B cell (primary cell): ENCODE results near the gene MAN2A2. TPM values are rescaled to one million over a fixed set of nuclear protein-coding genes. Genes with fewer than 3 reads are reported as not detected.

ENCODE experiments used
- ATAC-seq: fragments of 200-7000 bp; cut with Tn5 transposase; one replicate; pipeline ENCODE4 v1.10.0; 2021; ENCODE audit warnings: low read depth, mild to moderate bottlenecking, moderate number of reproducible peaks, moderate library complexity
- CTCF ChIA-PET: fragments of 350-600 bp; sonication (Branson Sonifier 250); formaldehyde crosslinking; loops from one replicate; lab custom pipeline; 2021; ENCODE audit warnings: antibody characterized with exemption, inconsistent platforms; lab: Charles Lee
- POLR2A ChIA-PET: fragments of 350-600 bp; sonication (Branson Sonifier 250); formaldehyde crosslinking; loops from one replicate; lab custom pipeline; 2021; ENCODE audit warnings: antibody characterized with exemption; lab: Charles Lee
- DNase-seq: peaks from one replicate; pipeline ENCODE4 v3.0.0; 2013
- H2AFZ ChIP-seq: 2 replicates; pipeline ENCODE4 v1.6.1; 2012; ENCODE audit warnings: mild to moderate bottlenecking, low read depth, low read length; ENCODE audit not compliant: insufficient read depth, poor library complexity, severe bottlenecking
- H3K27ac ChIP-seq, 2 donors: 1 replicate in 1 of 2; 2 replicates in 1 of 2; pipeline ENCODE4 v1.5.1; 2012 to 2013; ENCODE audit warnings: low read length in 2 of 2, mild to moderate bottlenecking in 2 of 2, moderate library complexity in 1 of 2
- H3K27me3 ChIP-seq, 4 experiments: fragments of 200-600 bp in 1 of 4; sonication (generic) in 1 of 4; replicated peaks in 1 of 4; 1 replicate in 2 of 4; 2 replicates in 2 of 4; pipeline versions ENCODE4 v1.6.1 to v1.7.0; 2013 to 2016; ENCODE audit warnings: low read length in 3 of 4, mild to moderate bottlenecking in 2 of 4, mixed read lengths in 1 of 4, moderate library complexity in 1 of 4; ENCODE audit not compliant: insufficient read depth in 4 of 4, control insufficient read depth in 3 of 4; ENCODE audit errors: control extremely low read depth in 1 of 4
- H3K36me3 ChIP-seq, 2 experiments: replicated peaks in 1 of 2; 1 replicate in 1 of 2; 2 replicates in 1 of 2; pipeline versions ENCODE4 v1.6.1 to v1.7.1; 2013; ENCODE audit warnings: low read length in 1 of 2; ENCODE audit not compliant: insufficient read depth in 2 of 2, control insufficient read depth in 1 of 2; ENCODE audit errors: control extremely low read depth in 1 of 2, extremely low read depth in 1 of 2
- H3K4me1 ChIP-seq, 2 donors: fragments of 200-600 bp in 1 of 2; sonication (generic) in 1 of 2; 1 replicate in 1 of 2; 2 replicates in 1 of 2; pipeline versions ENCODE4 v1.5.1 to v1.6.1; 2013 to 2017; ENCODE audit warnings: low read length in 2 of 2; ENCODE audit not compliant: control insufficient read depth in 2 of 2, insufficient read depth in 2 of 2
- H3K4me2 ChIP-seq: replicated peaks from 2 replicates; pipeline ENCODE3; 2012; ENCODE audit warnings: mild to moderate bottlenecking, low read depth, low read length; ENCODE audit not compliant: poor library complexity, severe bottlenecking
- H3K4me3 ChIP-seq, 5 experiments: fragments of 200-600 bp in 1 of 5; sonication (generic) in 1 of 5; 1 replicate in 3 of 5; 2 replicates in 2 of 5; pipeline versions ENCODE4 v1.5.1 to v1.7.0; 2011 to 2016; ENCODE audit warnings: low read length in 4 of 5, mild to moderate bottlenecking in 4 of 5, low read depth in 2 of 5, control low read depth in 1 of 5, moderate library complexity in 1 of 5; ENCODE audit not compliant: insufficient read depth in 1 of 5; ENCODE audit errors: control extremely low read depth in 1 of 5, extremely low read depth in 1 of 5
- H3K79me2 ChIP-seq: fragments of 200-600 bp; sonication (generic); one replicate; pipeline ENCODE4 v1.6.0; 2016; ENCODE audit warnings: low read length; ENCODE audit not compliant: control insufficient read depth, insufficient read depth
- H3K9ac ChIP-seq: fragments of 200-600 bp; sonication (generic); 2 replicates; pipeline ENCODE4 v1.6.1; 2017; ENCODE audit warnings: mild to moderate bottlenecking, low read length, moderate library complexity
- H3K9me3 ChIP-seq, 3 donors: one replicate each; pipeline versions ENCODE4 v1.6.1 to v1.7.1; 2013; ENCODE audit warnings: low read length in 2 of 3; ENCODE audit not compliant: control insufficient read depth in 2 of 3, insufficient read depth in 1 of 3; ENCODE audit errors: control extremely low read depth in 1 of 3
- H4K20me1 ChIP-seq: 2 replicates; pipeline ENCODE4 v1.6.0; 2012; ENCODE audit warnings: mild to moderate bottlenecking, low read length; ENCODE audit not compliant: insufficient read depth, control insufficient read depth, poor library complexity, severe bottlenecking
- H3K27ac Mint-ChIP-seq: one replicate; pipeline ENCODE4 v1.8.0; 2021; ENCODE audit warnings: mixed read lengths
- H3K27me3 Mint-ChIP-seq: one replicate; pipeline ENCODE4 v1.8.0; 2021; ENCODE audit warnings: mixed read lengths
- H3K4me1 Mint-ChIP-seq: one replicate; pipeline ENCODE4 v1.8.0; 2021; ENCODE audit warnings: mixed read lengths
- H3K4me3 Mint-ChIP-seq: one replicate; pipeline ENCODE4 v1.8.0; 2021; ENCODE audit warnings: mixed read lengths
- H3K9me3 Mint-ChIP-seq: one replicate; pipeline ENCODE4 v1.8.0; 2022; ENCODE audit warnings: mixed read lengths; ENCODE audit not compliant: insufficient read depth
- CTCF ChIP-seq: fragments of 200-600 bp; IDR thresholded peaks from one replicate; pipeline ENCODE4 v1.8.0; 2022; ENCODE audit warnings: antibody characterized with exemption, mild to moderate bottlenecking
- EZH2 ChIP-seq: IDR thresholded peaks from 2 replicates; pipeline ENCODE4 v1.6.1; 2012; ENCODE audit warnings: borderline replicate concordance, low read depth, mild to moderate bottlenecking, moderate library complexity, low read length; ENCODE audit not compliant: insufficient read depth, poor library complexity, severe bottlenecking
- WGBS: methylation state at CpG from one replicate; pipeline ENCODE4 v1.1.5; 2013; ENCODE audit warnings: missing lambda C conversion rate; ENCODE audit not compliant: insufficient coverage; 5-methylcytosine and 5-hydroxymethylcytosine counted together
- intact Hi-C: fragments of 100-400 bp; cut with micrococcal nuclease; formaldehyde crosslinking; loops from one replicate; pipeline ENCODE4 v1.10.0; 2022
- polyA plus RNA-seq: library from polyadenylated mRNA; depleted of rRNA; stranded (reverse); fragments of >200 nt; gene quantifications from 2 replicates; pipeline ENCODE4 v1.2.3, GENCODE V29; 2012
- total RNA-seq, 2 donors: library from RNA; stranded (reverse); fragments of 120-200 nt in 1 of 2; gene quantifications; 1 replicate in 1 of 2; 2 replicates in 1 of 2; pipeline versions ENCODE4 v1.2.3 to v1.2.4, GENCODE V29; 2013 to 2022

Gene MAN2A2
- total and polyA plus RNA-seq, 2 donors (not counting 1 experiment from before 2014, with no cell fraction given), result 180 to 234 TPM

DNA sequence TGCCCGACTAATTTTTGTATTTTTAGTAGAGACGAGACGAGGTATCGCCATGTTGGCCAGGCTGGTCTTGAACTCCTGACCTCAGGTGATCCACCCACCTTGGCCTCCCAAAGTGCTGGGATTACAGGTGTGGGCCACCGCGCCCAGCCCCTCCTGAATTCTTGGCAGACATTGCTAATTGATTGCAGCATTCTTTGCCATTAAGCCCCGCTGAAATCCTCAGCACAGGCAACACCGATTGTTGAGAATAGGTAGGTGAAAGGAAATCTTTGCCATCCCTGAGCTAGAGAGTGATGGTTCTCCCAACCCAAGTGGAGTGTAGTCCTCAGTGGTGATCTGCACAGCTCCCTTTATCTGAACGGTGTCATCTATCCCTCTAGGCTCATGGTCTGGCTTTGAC is 1.6 kb downstream of the MAN2A2 start:
- no peak overlapping the region for H3K27ac Mint-ChIP-seq
- no peaks in the 10 kb centered on the region for H3K27me3 Mint-ChIP-seq
- 98% methylated on average over 9 of the region's 9 CpGs for WGBS
- peaks cover 22% of the 10 kb centered on the region for H3K4me1 Mint-ChIP-seq
- no peak for TF ChIP-seq EZH2
- Histone ChIP-seq H3K27ac (no peak overlapping the region), H4K20me1 (peaks cover 13% of the 10 kb centered on the region), H3K4me2 (no peak overlapping the region), H3K4me1 (peaks cover 13 to 19% of the 10 kb centered on the region in 2 donors), H3K79me2 (peaks cover 3% of the 10 kb centered on the region), H2AFZ (no peak overlapping the region), H3K36me3 (peaks cover 0 to 43% of the 10 kb centered on the region in 2 experiments), H3K9me3 (no peaks in the 10 kb centered on the region), H3K9ac (no peak overlapping the region), H3K4me3 (no peak overlapping the region), H3K27me3 (no peaks in the 10 kb centered on the region)
- no peak for DNase-seq
- no peak overlapping the region for H3K4me3 Mint-ChIP-seq
- POLR2A ChIA-PET, result interaction anchor here (1.7 kb wide), 1 partner anchor 19 kb away, joined by 5 read pairs; no protein-coding TSS in a partner anchor
- intact Hi-C loops, result no loop called here
- no peaks in the 10 kb centered on the region for H3K9me3 Mint-ChIP-seq
- ATAC-seq, result no peak
- CTCF ChIA-PET, result interaction anchor here (1.2 to 14.4 kb wide), 5 partner anchors 12 to 257 kb away, joined by 3 to 260 read pairs (median 3); partner anchors contain the start of genes FES, HDDC3 and UNC45A

- no peaks in the 10 kb centered on the region for H3K9me3 ChIP-seq
- no peak for ATAC-seq
- H4K20me1 ChIP-seq, result peaks cover 13% of the 10 kb centered on the region
- H3K4me1 ChIP-seq, result peaks cover 13 to 19% of the 10 kb centered on the region in 2 donors
- ChIA-PET POLR2A (interaction anchor here (1.7 kb wide), 1 partner anchor 20 kb away, joined by 5 read pairs; no protein-coding TSS in a partner anchor), CTCF (interaction anchor here (1.2 to 14.4 kb wide), 5 partner anchors 12 to 258 kb away, joined by 3 to 260 read pairs (median 3); partner anchors contain the start of genes FES, HDDC3 and UNC45A)
- H2AFZ ChIP-seq, result no peak overlapping the region
- H3K4me3 ChIP-seq, result no peak overlapping the region
- Mint-ChIP-seq H3K27ac (no peak overlapping the region), H3K9me3 (no peaks in the 10 kb centered on the region), H3K27me3 (no peaks in the 10 kb centered on the region), H3K4me1 (peaks cover 22% of the 10 kb centered on the region), H3K4me3 (peak overlapping the region; percentile 12)
- TF ChIP-seq EZH2, result no peak
- TF ChIP-seq CTCF, result no peak
- peaks cover 3% of the 10 kb centered on the region for H3K79me2 ChIP-seq
- no peak for DNase-seq
- peaks cover 0 to 51% of the 10 kb centered on the region in 2 experiments for H3K36me3 ChIP-seq
- no peak overlapping the region for H3K9ac ChIP-seq
- WGBS, result 98% methylated on average over 26 of the region's 28 CpGs
- H3K4me2 ChIP-seq, result no peak overlapping the region
- intact Hi-C loops, result no loop called here
- H3K27me3 ChIP-seq, result no peaks in the 10 kb centered on the region
- no peak overlapping the region for H3K27ac ChIP-seq
Observed at GRCh38 chr15:90905306-90906180, 2.4 kb downstream of the MAN2A2 start.
